HFFc6 (cell line): Measurements from ENCODE around the gene TMPRSS15. TPM values are rescaled to one million over a fixed set of nuclear protein-coding genes. Genes with fewer than 3 reads are reported as not detected.

ENCODE experiments used
- DNase-seq: peaks from one replicate; pipeline ENCODE4 v3.0.0-alpha.2; 2018
- H3K27ac Mint-ChIP-seq: 2 replicates; pipeline ENCODE4 v1.8.0; 2020; ENCODE audit warnings: mild to moderate bottlenecking, mixed read lengths
- H3K27me3 Mint-ChIP-seq: 2 replicates; pipeline ENCODE4 v1.8.0; 2021; ENCODE audit warnings: mild to moderate bottlenecking, moderate library complexity, mixed read lengths; ENCODE audit not compliant: insufficient read depth
- H3K36me3 Mint-ChIP-seq: 2 replicates; pipeline ENCODE4 v1.8.0; 2021; ENCODE audit warnings: low read depth, mixed read lengths
- H3K4me1 Mint-ChIP-seq: 2 replicates; pipeline ENCODE4 v1.8.0; 2020; ENCODE audit warnings: low read depth, mixed read lengths
- H3K4me3 Mint-ChIP-seq: 2 replicates; pipeline ENCODE4 v1.8.0; 2020; ENCODE audit warnings: mild to moderate bottlenecking, moderate library complexity, mixed read lengths
- H3K9me3 Mint-ChIP-seq: 2 replicates; pipeline ENCODE4 v1.8.0; 2020; ENCODE audit warnings: mild to moderate bottlenecking, mixed read lengths
- CTCF ChIP-seq: fragments of 200-600 bp; sonication (generic); IDR thresholded peaks from 2 replicates; pipeline ENCODE4 v1.5.0; 2021; ENCODE audit warnings: antibody characterized with exemption, mild to moderate bottlenecking
- total RNA-seq, 6 experiments: library from RNA; stranded (reverse); fragmentation: NEBNext Ultra II Directional; extraction: Animal tissue kit (Norgen Biotek cat#: 25700); gene quantifications; 2 replicates in 1 of 6; 3 replicates in 5 of 6; pipeline ENCODE4 v1.2.3, GENCODE V29; 2021

The TMPRSS15 gene
- total RNA-seq, 6 experiments from 2014 or later = not detected

GRCh38 chr21:18273400-18273799 is 130.2 kb downstream of the TMPRSS15 start:
- H3K9me3 Mint-ChIP-seq = peaks cover 25% of the 10 kb centered on the region

GRCh38 chr21:18269856-18270255 is 133.7 kb downstream of the TMPRSS15 start:
- no peak overlapping the region for H3K4me3 Mint-ChIP-seq

More at GRCh38 chr21:18273400-18273799, 130.2 kb downstream of the TMPRSS15 start:
- no peak for DNase-seq
- Mint-ChIP-seq H3K27me3 (no peaks in the 10 kb centered on the region), H3K4me1 (no peaks in the 10 kb centered on the region), H3K4me3 (no peak overlapping the region), H3K36me3 (no peaks in the 10 kb centered on the region), H3K27ac (no peak overlapping the region)
- no peak for TF ChIP-seq CTCF

GRCh38 chr21:18268906-18269305 is 134.7 kb downstream of the TMPRSS15 start:
- H3K4me3 Mint-ChIP-seq = no peak overlapping the region
- H3K36me3 Mint-ChIP-seq = no peaks in the 10 kb centered on the region
- DNase-seq = no peak
- H3K4me1 Mint-ChIP-seq = no peaks in the 10 kb centered on the region
- no peak for TF ChIP-seq CTCF
- peaks cover 25% of the 10 kb centered on the region for H3K9me3 Mint-ChIP-seq
- H3K27me3 Mint-ChIP-seq = no peaks in the 10 kb centered on the region
- H3K27ac Mint-ChIP-seq = no peak overlapping the region

More at GRCh38 chr21:18269856-18270255, 133.7 kb downstream of the TMPRSS15 start:
- H3K4me1 Mint-ChIP-seq = no peaks in the 10 kb centered on the region
- no peaks in the 10 kb centered on the region for H3K36me3 Mint-ChIP-seq
- peaks cover 22% of the 10 kb centered on the region for H3K9me3 Mint-ChIP-seq
- no peak for TF ChIP-seq CTCF
- H3K27ac Mint-ChIP-seq = no peak overlapping the region
- no peak for DNase-seq
- no peaks in the 10 kb centered on the region for H3K27me3 Mint-ChIP-seq

GRCh38 chr21:18267496-18267895 is 136.1 kb downstream of the TMPRSS15 start:
- Mint-ChIP-seq H3K36me3 (no peaks in the 10 kb centered on the region), H3K27ac (no peak overlapping the region), H3K4me1 (no peaks in the 10 kb centered on the region), H3K9me3 (peaks cover 27% of the 10 kb centered on the region), H3K4me3 (no peak overlapping the region), H3K27me3 (no peaks in the 10 kb centered on the region)
- DNase-seq = no peak
- no peak for TF ChIP-seq CTCF

GRCh38 chr21:18265944-18266343 is 137.6 kb downstream of the TMPRSS15 start:
- H3K27ac Mint-ChIP-seq = no peak overlapping the region
- no peaks in the 10 kb centered on the region for H3K36me3 Mint-ChIP-seq
- H3K9me3 Mint-ChIP-seq = peaks cover 18% of the 10 kb centered on the region
- H3K27me3 Mint-ChIP-seq = no peaks in the 10 kb centered on the region
- H3K4me3 Mint-ChIP-seq = no peak overlapping the region
- H3K4me1 Mint-ChIP-seq = no peaks in the 10 kb centered on the region
- TF ChIP-seq CTCF = no peak
- no peak for DNase-seq

GRCh38 chr21:18253799-18254198 is 149.8 kb downstream of the TMPRSS15 start:
- no peak for TF ChIP-seq CTCF
- H3K4me3 Mint-ChIP-seq = no peak overlapping the region

More at GRCh38 chr21:18253799-18254198, 149.8 kb downstream of the TMPRSS15 start:
- DNase-seq = no peak
- Mint-ChIP-seq H3K4me1 (no peaks in the 10 kb centered on the region), H3K27me3 (no peaks in the 10 kb centered on the region), H3K36me3 (no peaks in the 10 kb centered on the region), H3K9me3 (peaks cover 16% of the 10 kb centered on the region; the same call in 1 of the 2 replicates), H3K27ac (no peak overlapping the region)
